ENCODE data around the gene ZIC5. TPM values are rescaled to one million over a fixed set of nuclear protein-coding genes. Genes with fewer than 3 reads are reported as not detected.

The ZIC5 gene
- total RNA-seq (2016; rRNA removed; fragmentation: Illumina TruSeq; extraction: Trizol) (0.02 TPM in 1 of 2 replicates, not detected in the other), polyA plus RNA-seq (2011; rRNA removed) (0.07 TPM in 1 of 2 replicates, not detected in the other), polyA minus RNA-seq (2011; rRNA and poly(A)+ RNA removed; ENCODE audit: low replicate concordance) (2.7 TPM in 1 of 2 replicates, not detected in the other), Bru-seq, nascent RNA (percentile 24 among the genes with signal in this experiment), BruChase-seq, experiment 1, labeled RNA remaining after a 6-hour chase (percentile 22 among the genes with signal in this experiment), BruChase-seq, experiment 2, labeled RNA remaining after a 2-hour chase (percentile 23 among the genes with signal in this experiment)
- not detected in 2 replicates for total RNA-seq (2016; cell fraction: cytosol; rRNA removed; fragmentation: Illumina TruSeq; extraction: Trizol; ENCODE audit: low read depth)
- total RNA-seq (2016; cell fraction: insoluble cytoplasmic fraction; rRNA removed; fragmentation: Illumina TruSeq; extraction: Trizol): 0.03 and 0.04 TPM in 2 replicates
- 0.03 TPM in 1 of 2 replicates, not detected in the other for total RNA-seq (2016; cell fraction: membrane; rRNA removed; fragmentation: Illumina TruSeq; extraction: Trizol)
- not detected in 2 replicates for total RNA-seq (2016; cell fraction: nucleus; rRNA removed; fragmentation: Illumina TruSeq; extraction: Trizol)
- 0.01 and 0.03 TPM in 2 replicates for polyA plus RNA-seq (2011; cell fraction: cytosol; rRNA removed)
- 0.03 and 0.06 TPM in 2 replicates for polyA plus RNA-seq (2011; cell fraction: nucleus; rRNA removed)
- polyA plus RNA-seq (2012): 0.03 TPM in 1 of 2 replicates, not detected in the other
- not detected in 2 replicates for polyA plus RNA-seq (2016; cell fraction: cytosol; fragmentation: Illumina TruSeq; extraction: Trizol; ENCODE audit: low read depth)
- polyA plus RNA-seq (2016; cell fraction: insoluble cytoplasmic fraction; fragmentation: Illumina TruSeq; extraction: Trizol; ENCODE audit: low read depth): not detected in 2 replicates
- polyA plus RNA-seq (2016; cell fraction: membrane; fragmentation: Illumina TruSeq; extraction: Trizol; ENCODE audit: low read depth): 0.03 TPM in 1 of 2 replicates, not detected in the other
- polyA plus RNA-seq (2016; cell fraction: nucleus; fragmentation: Illumina TruSeq; extraction: Trizol; ENCODE audit: insufficient read depth, low read depth): 0.10 TPM in 1 of 2 replicates, not detected in the other
- polyA minus RNA-seq (2011; cell fraction: cytosol; rRNA and poly(A)+ RNA removed): not detected in 2 replicates
- polyA minus RNA-seq (2011; cell fraction: nucleus; rRNA and poly(A)+ RNA removed): not detected in 2 replicates
- long read RNA-seq, experiment 1: 0 reads
- long read RNA-seq, experiment 2: 0 reads

GRCh38 chr13:99971576-99972189 lies at the start of gene ZIC5:
Gene ZIC5, minus strand, starts transcription at chr13:99971767. Its CDS starts 164 bp downstream, at chr13:99971603.
- FAIRE-seq (no peak), ATAC-seq (peak; percentile 14), DNase-seq (ENCODE audit: low spot score) (no peak)
- BruUV-seq (replicated peaks): no TSS peak
- no peak within 1 kb of the TSS for H3K9ac ChIP-seq (ENCODE audit: insufficient read depth, low read depth, low read length)
- H2AFZ ChIP-seq (ENCODE audit: low read length): no peak within 1 kb of the TSS
- H3K4me2 ChIP-seq (ENCODE audit: low read depth, low read length): peak within 1 kb of the TSS; percentile 88
- 46% methylated on average over 26 of the region's 41 CpGs for WGBS (ENCODE audit: low lambda C conversion rate)
- no peaks in the 10 kb centered on the region for H3K9me3 ChIP-seq (ENCODE audit: low read length)
- TF ChIP-seq SALL1 (CRISPR knock-in tag; IDR thresholded peaks at IDR 0.05) (0 out of 2 replicates have a peak, but pooled peaks have one; percentile 3), ATF7-NPFF (CRISPR knock-in tag; IDR thresholded peaks at IDR 0.05; ENCODE audit: low read depth) (no peak), ZNF800 (CRISPR knock-in tag; IDR thresholded peaks at IDR 0.05) (peak; percentile 57; the same call in 1 of the 2 replicates), EZH2 (conservative IDR thresholded peaks at IDR 0.05; ENCODE audit: low read depth, low read length) (peak; percentile 58; the same call in 1 of the 2 replicates)
- TF ChIP-seq, protein P1, sequence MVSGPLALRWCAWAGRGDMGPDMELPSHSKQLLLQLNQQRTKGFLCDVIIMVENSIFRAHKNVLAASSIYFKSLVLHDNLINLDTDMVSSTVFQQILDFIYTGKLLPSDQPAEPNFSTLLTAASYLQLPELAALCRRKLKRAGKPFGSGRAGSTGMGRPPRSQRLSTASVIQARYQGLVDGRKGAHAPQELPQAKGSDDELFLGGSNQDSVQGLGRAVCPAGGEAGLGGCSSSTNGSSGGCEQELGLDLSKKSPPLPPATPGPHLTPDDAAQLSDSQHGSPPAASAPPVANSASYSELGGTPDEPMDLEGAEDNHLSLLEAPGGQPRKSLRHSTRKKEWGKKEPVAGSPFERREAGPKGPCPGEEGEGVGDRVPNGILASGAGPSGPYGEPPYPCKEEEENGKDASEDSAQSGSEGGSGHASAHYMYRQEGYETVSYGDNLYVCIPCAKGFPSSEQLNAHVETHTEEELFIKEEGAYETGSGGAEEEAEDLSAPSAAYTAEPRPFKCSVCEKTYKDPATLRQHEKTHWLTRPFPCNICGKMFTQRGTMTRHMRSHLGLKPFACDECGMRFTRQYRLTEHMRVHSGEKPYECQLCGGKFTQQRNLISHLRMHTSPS (CRISPR knock-in tag; IDR thresholded peaks at IDR 0.05; ENCODE audit: low read depth): no peak
- no peaks in the 10 kb centered on the region for H3K79me2 ChIP-seq (ENCODE audit: insufficient read depth, low read length)
- H3K4me1 ChIP-seq (ENCODE audit: insufficient read depth, low read length): peaks cover 7% of the 10 kb centered on the region; the same call in 1 of the 2 replicates
- no peak within 1 kb of the TSS for H3K27ac ChIP-seq (ENCODE audit: extremely low read length, insufficient read depth, low read length)
- H4K20me1 ChIP-seq (ENCODE audit: insufficient read depth, low read length): no peaks in the 10 kb centered on the region
- peaks cover 12 to 46% of the 10 kb centered on the region in 2 experiments for H3K27me3 ChIP-seq (ENCODE audit: control insufficient read depth in 1 of 2, insufficient read depth in 2 of 2, low read length in 2 of 2)
- ChIA-PET POLR2A (no interaction called here), CTCF (ENCODE audit: low intra/inter-chr PET ratio, low total read pairs) (no interaction called here)
- in situ Hi-C loops (cut with HindIII; ENCODE audit: extremely low pct_ligation_motif_present, low pct_unique_long_range_greater_than_20kb) (no loop called here), intact Hi-C loops (cut with micrococcal nuclease; ENCODE audit: unreplicated experiment) (loop anchor here (2.0 to 10.0 kb wide), 3 partner anchors 55 to 314 kb away; no protein-coding TSS in a partner anchor)
- H3K4me3 ChIP-seq (replicated peaks in 1 of 3; ENCODE audit: insufficient read depth in 1 of 3, low read depth in 2 of 3, low read length in 3 of 3): peak within 1 kb of the TSS; percentile 42 to 63 (median 50); a peak in 4 of 6 replicates
- H3K36me3 ChIP-seq (replicated peaks in 1 of 2; ENCODE audit: control insufficient read depth in 1 of 2, insufficient read depth in 2 of 2, low read length in 2 of 2): no peaks in the 10 kb centered on the region
